NCI-H2196 (cell line): Measurements from ENCODE around the gene EXOC6B.

Experiments used
- DNase-seq: peaks from one replicate; lab custom pipeline; 2025; ENCODE audit not compliant: unreplicated experiment; lab: John Stamatoyannopoulos, UW

The EXOC6B gene

DNA sequence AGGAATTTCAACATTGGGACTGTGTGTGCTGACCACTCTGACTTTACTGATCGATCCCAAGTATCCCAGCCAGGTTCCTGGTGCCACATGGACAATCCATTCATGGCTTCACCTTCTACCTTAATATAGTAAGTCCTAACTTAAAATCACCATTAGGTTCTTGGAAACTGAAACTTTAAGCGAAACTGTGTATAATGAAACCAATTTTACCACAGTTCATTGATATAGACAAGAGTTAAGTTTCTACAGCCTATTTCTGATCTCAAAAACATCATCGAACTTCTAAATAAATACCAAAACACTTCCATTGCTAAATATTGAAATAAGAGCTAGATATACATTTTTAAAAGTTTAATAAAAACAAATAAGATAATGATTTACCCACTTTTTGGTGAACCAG, 4.4 kb upstream of the EXOC6B start:
- no peak for DNase-seq

GRCh38 chr2:72828840-72829507, 3.1 kb upstream of the EXOC6B start:
- no peak for DNase-seq

GRCh38 chr2:72827966-72828646, 2.3 kb upstream of the EXOC6B start:
- no peak for DNase-seq

DNA sequence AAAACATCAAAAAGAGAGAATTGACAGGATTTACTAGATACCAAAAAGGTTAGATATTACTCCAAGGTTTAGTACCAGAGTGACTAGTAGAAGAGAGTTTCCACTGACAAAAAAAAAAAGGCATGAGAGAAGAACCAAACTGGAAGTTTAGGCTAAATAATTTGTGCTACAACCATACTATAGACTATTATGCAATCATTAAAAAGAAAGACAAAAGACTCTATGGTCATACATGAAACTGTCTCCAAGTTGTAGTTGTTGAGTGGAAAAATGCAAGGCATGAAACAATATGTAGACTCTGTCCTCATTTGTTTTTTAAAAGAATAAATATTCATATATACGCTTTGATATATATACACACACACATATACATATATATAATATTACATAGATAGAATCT, 1.7 kb upstream of the EXOC6B start:
- DNase-seq = no peak

DNA sequence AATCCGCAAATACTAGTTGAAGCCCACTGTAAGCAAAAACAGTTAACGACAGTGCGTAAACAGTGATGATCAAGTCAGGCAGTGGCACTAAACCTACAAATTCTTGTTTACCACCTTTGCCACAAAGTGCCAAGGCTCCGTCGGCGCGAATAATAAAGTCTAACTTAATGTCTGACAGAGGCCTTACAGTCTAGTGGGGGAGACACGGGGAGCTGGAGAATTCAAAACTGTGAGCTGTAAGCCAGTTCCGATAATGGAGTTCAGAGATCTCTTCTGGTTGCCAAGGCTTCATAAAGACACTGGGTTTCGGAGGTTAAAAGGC, 284 bp upstream of the EXOC6B start:
- no peak for DNase-seq

- DNase-seq = no peak
These were observed 1.5 kb downstream of the EXOC6B start for GRCh38 chr2:72824224-72824842.

DNA sequence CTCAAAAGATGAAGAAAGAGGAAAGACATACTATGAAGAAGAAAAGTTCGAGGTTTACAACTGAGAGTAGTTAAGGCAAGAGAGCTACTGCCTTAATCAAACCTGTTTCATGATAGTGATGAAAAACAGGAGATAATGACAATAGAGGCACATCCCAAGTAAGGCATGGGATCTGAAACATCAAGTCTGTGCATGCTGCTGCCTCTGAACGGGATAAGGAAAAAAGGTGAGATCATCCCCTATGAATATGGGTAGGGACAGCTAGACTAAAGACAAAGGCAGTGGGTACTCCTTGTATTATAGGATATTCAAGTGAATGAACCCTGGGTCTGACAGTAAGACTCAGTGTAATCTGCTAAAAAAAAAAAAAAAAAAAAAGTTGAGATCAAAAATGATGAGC, 3.0 kb downstream of the EXOC6B start:
- DNase-seq = no peak

GRCh38 chr2:72821983-72822382, 3.9 kb downstream of the EXOC6B start:
- no peak for DNase-seq

- no peak for DNase-seq
These were observed 4.7 kb downstream of the EXOC6B start for GRCh38 chr2:72821118-72821517.

DNA sequence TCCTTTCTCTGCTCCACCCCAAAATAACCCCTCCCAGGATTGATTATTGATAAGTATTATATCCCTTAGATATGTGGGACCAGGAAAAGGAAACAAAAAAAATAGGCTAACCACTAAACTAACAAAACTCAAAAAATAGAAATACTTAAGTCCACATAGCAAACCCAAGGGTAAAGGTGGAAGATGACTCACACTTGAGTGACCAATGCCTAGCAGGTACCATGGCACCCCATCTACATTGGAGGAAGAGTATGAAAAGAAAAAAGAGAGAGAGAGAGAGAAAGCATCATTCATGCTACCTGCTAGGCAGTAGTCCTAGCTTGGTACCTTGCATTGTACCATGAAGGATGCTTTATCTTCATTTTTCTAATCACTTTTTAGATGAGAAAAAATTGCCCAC, 6.3 kb downstream of the EXOC6B start:
- DNase-seq = no peak

- DNase-seq = no peak
These were observed 10.1 kb downstream of the EXOC6B start for GRCh38 chr2:72815655-72816278.

DNA sequence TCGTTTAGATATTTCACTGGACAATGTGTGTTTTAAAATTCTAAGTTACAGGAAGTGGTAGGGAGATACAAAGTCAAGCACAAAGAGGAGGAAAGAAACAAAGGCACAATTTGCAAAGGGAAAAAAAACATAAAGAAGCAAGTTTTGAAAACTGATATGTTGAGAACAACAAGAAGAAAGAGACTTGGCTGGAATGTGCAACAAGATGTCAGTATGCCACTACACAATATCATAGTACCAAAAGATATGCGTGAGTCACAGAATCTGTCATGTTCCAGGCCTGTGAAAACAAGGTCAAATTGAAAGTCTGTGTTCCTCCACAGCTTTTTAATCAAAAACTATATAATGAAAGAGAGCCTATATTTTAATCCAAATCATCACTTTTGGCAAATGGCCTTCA, 12.0 kb downstream of the EXOC6B start:
- no peak for DNase-seq

- no peak for DNase-seq
These were observed 15.7 kb downstream of the EXOC6B start for GRCh38 chr2:72810165-72810564.

DNA sequence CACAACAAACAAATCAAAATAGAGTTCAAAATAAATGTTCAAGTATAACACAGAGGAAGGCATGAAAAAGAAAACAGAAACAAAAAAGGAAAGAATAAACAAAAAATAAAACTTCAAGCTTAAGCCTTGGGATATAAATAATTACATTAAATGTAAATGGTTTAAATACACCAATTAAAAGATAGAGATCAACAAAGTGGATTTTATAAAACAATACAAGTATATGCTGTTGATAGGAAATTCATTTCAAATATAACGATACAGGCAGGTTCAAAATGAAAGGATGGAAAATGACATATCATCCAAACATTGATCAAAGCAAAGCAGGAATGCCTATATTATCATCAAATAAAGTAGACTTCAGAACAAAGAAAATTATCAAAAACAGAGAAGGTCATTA, 16.7 kb downstream of the EXOC6B start:
- DNase-seq = no peak

- no peak for DNase-seq
These were observed 19.4 kb downstream of the EXOC6B start for GRCh38 chr2:72806280-72806945.

DNA sequence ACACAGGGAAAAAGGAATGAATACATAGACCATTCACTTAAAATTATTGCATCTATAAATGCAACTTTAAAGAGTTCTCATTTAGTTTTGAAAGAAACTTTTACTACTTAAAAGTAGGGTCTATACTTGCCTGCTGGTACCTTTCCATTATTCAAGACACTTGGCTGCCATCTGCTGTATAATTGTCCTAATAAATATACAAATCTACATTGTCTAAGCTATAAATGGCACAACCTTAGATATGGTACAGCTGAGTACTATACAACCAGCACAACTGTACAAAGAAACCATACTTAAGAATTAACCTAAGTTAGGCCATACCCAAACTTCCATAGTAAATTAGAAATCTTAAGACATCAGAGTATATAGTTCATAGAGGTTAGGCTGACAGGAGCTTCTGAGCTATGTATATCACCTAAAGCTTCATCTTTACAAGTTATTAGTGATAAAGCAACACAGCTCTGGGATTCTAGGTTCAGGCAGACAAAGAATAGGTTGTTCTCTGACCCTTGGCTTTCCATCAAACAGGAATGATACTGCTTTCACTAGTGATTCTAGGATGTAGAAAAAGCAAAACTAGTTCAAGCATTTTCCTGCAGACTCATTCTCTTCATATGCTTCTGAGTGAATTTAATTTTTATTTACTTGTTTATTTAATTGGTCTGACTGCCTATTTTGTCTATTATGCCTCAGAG, 22.1 kb downstream of the EXOC6B start:
- no peak for DNase-seq

- no peak for DNase-seq
These were observed 22.7 kb downstream of the EXOC6B start for GRCh38 chr2:72803151-72803550.

- DNase-seq = no peak
These were observed 25.3 kb downstream of the EXOC6B start for GRCh38 chr2:72800492-72800891.

DNA sequence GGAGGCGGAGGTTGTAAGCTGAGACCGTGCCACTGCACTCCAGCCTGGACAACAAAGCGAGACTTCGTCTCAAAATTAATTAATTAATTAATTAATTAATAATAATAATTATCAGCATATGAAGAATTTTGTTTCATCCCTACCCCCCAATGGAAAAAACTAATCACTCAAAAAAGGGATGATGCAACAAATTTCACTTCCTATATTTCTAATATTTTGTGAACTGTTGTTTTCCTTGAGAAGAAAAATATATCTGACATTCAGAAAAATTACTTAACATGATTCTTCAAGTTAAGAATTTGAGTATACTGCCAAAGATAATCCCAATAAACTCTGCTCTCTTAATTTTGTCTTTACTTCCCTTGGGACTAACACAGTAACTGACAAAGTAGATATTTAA, 28.1 kb downstream of the EXOC6B start:
- no peak for DNase-seq

DNA sequence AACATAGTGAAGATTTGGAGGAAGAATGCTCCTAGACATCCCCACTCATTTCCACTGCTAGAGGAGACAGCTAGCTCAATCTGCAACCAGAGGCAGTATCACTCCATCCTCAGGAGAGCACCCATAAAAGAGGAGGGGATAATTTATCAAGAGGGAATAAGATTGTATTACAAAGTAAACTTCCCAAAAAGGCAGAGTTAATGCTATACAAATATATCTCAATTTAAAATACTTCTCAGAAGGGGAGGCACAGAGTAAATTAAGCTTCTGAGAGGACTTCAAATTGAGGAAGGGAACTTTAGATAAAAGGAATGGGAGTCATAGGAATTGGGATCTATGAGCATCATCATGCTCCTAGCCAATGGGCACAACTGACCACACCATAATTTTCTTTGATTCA, 29.1 kb downstream of the EXOC6B start:
- no peak for DNase-seq

- DNase-seq = no peak
These were observed 31.3 kb downstream of the EXOC6B start for GRCh38 chr2:72794572-72794971.
